Heart right ventricle (tissue), 16 donors: Measurements from ENCODE around the gene FAM184B. TPM values are rescaled to one million over a fixed set of nuclear protein-coding genes. Genes with fewer than 3 reads are reported as not detected.

Experiments
- ATAC-seq, 8 donors: fragments of 200-7000 bp; cut with Tn5 transposase; one replicate each; pipeline ENCODE4 v1.9.1; 2020; ENCODE audit warnings: mild to moderate bottlenecking in 8 of 8, moderate library complexity in 8 of 8, moderate number of reproducible peaks in 1 of 8
- DNase-seq, 2 donors: peaks; one replicate each; pipeline ENCODE4 v3.0.0-alpha.2; 2020
- H3K27ac ChIP-seq, 10 donors: fragments of 200-600 bp; sonication (generic) in 2 of 10; one replicate each; pipeline versions ENCODE4 v1.5.0 to v1.8.0; 2020 to 2022; ENCODE audit warnings: mild to moderate bottlenecking in 3 of 10
- H3K27me3 ChIP-seq, 7 donors: fragments of 200-600 bp; one replicate each; pipeline ENCODE4 v1.8.0; 2021 to 2022; ENCODE audit warnings: mild to moderate bottlenecking in 2 of 7
- H3K36me3 ChIP-seq, 9 donors: fragments of 200-600 bp; sonication (generic) in 1 of 9; one replicate each; pipeline versions ENCODE4 v1.5.0 to v1.8.0; 2020 to 2022; ENCODE audit warnings: mild to moderate bottlenecking in 2 of 9
- H3K4me1 ChIP-seq, 9 donors: fragments of 200-600 bp; sonication (generic) in 1 of 9; one replicate each; pipeline versions ENCODE4 v1.5.0 to v1.8.0; 2020 to 2022; ENCODE audit warnings: mild to moderate bottlenecking in 4 of 9
- H3K4me3 ChIP-seq, 10 donors: fragments of 200-600 bp; sonication (generic) in 2 of 10; one replicate each; pipeline versions ENCODE4 v1.5.0 to v1.8.0; 2020 to 2022; ENCODE audit warnings: mild to moderate bottlenecking in 7 of 10, moderate library complexity in 2 of 10
- H3K9me3 ChIP-seq, 11 donors: fragments of 200-600 bp in 10 of 11; sonication (generic) in 2 of 11; one replicate each; pipeline versions ENCODE4 v1.5.0 to v1.8.0; 2013 to 2022; ENCODE audit warnings: mild to moderate bottlenecking in 2 of 11, control low read depth in 1 of 11, moderate library complexity in 1 of 11
- WGBS, 2 donors: extraction: QIAGEN DNeasy Blood & Tissue Kit; methylation state at CpG; one replicate each; pipeline ENCODE4 v1.1.7; 2013; ENCODE audit warnings: inconsistent platforms in 1 of 2; 5-methylcytosine and 5-hydroxymethylcytosine counted together
- intact Hi-C, 10 donors: fragments of 100-400 bp; cut with DNase I; formaldehyde crosslinking; loops; one replicate each; pipeline versions ENCODE4 v1.11.1 to v1.14.2; 2022
- long read RNA-seq, 3 donors: library from polyadenylated mRNA; unstranded; transcript quantifications; one replicate each; pipeline ENCODE4 v2.0.0, GENCODE V29; 2020 to 2021
- polyA plus RNA-seq, 2 donors: library from polyadenylated mRNA; stranded (reverse); fragments of 200-250 nt; gene quantifications; one replicate each; pipeline ENCODE4 v1.2.3, GENCODE V29; 2013
- total RNA-seq, 10 donors: library from RNA; stranded (reverse); fragmentation: NEBNext Ultra II Directional in 3 of 10; extraction: Animal tissue kit (Norgen Biotek cat#: 25700) in 3 of 10; gene quantifications; one replicate each; pipeline versions ENCODE4 v1.2.1 to v1.2.4, GENCODE V29; 2021 to 2023
- TF ChIP-seq, protein P1 (sequence below), 9 donors: fragments of 200-600 bp; sonication (generic) in 2 of 9; IDR thresholded peaks; one replicate each; pipeline versions ENCODE4 v1.5.0 to v1.8.0; 2021 to 2022; ENCODE audit warnings: antibody characterized with exemption in 9 of 9, mild to moderate bottlenecking in 5 of 9, moderate library complexity in 1 of 9
- donor health status: Arrhythmogenic right ventricular cardiomyopathy.
- donor health status: ischemic (EF 13 %, LVEDD 7.1; RV severe dilation, severe dysfunction).
- donor health status: healthy with polysubstance abuse.
- donor health status: DM: no; HTN: yes; CAD: no.
- donor health status: DM: no; HTN: no; CAD: no.
- donor health status: ischemic (EF 25% LVEDD 6.9; RV normal size, moderate dysfunction).
- donor health status: ischemic (EF 25% LVEDD 5.7; RV mildly dilated, moderate dysfunction).
- donor health status: healthy.
- donor health status: DM: yes; HTN: yes; CAD: no.
- donor health status: Ischemic cardiomyopathy.
- donor health status: ischemic (EF 35%, LVEDD 5.7; RV mildly dilated, moderate dysfunction).
- donor health status: nonischemic (EF 11% LVEDD 7.7; RV severe dilation, severe dysfunction).
- donor health status: DM: yes; HTN: yes; CAD: no.
- donor health status: PGD.
- donor health status: ischemic (EF 29% LVEDD 5.4; RV normal size, mild dysfunction).
- donor health status: nonischemic (EF 23%, LVEDD 6.1; RV moderate dilation, normal function).

Gene FAM184B
- total RNA-seq (not detected), polyA plus RNA-seq (under 1 TPM; 0.01 to 0.07 TPM)
- long read RNA-seq, donor 1, partial matches to known transcripts: 0 of 1 reads
- long read RNA-seq, donor 1, other reads (novel, unspliced or antisense): 1 of 1 reads
- long read RNA-seq, donor 2, partial matches to known transcripts: 0 of 4 reads
- long read RNA-seq, donor 2, other reads (novel, unspliced or antisense): 4 of 4 reads
- long read RNA-seq, donor 3, partial matches to known transcripts: 0 of 23 reads
- long read RNA-seq, donor 3, other reads (novel, unspliced or antisense): 23 of 23 reads

DNA sequence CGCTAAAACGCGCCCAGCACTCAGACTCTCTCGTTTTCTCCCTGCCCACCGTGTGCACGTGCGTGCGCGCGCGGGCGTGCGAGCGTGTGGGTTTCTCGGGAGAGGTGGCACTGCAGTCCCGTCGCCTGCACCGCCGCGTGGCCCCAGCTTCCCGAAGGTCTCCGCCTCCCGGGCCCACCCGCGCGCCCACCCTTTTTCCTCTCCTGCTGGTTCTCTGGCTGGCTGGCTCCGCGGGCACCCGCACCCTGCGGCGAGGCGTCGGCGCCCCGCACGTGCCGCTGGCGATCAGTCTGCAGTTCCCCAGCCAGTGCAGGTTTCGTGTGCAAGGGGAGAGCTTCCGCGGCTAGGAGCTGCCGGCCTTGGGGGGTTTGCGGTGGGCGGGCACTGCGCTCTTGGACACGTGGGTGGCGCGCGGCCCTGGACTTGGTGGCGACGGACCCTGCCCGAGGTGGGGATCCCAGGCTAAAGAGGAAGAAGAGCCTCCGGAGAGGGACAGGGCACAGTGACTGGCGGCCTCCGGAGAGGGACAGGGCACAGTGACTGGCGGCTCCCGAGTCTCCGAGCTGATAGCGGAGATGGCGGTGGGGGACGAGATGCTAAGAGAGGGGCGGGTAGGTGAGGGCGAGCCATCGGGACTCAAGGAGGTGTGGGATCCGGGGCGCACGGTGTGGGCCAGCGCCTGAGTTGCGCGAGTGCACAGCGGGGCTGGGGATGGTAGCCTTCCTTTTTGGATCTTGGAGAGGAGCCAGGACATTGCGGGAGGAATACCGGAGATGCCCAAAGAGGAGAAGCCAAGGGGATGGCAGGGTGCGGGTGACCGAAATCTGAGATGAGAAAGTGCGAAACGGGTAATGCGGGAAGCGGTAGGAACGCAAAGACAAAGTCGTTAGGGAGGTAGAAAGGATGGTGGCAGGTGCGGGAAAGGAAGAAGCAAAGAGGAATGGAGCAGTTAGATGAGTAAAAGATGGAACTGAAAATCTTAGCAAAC lies at the start of gene FAM184B:
FAM184B (minus strand) TSS at position 322 of the 988 bp plus-strand sequence. CDS start 322 bp downstream, outside the sequence.
- Histone ChIP-seq H3K27ac (no peak within 1 kb of the TSS), H3K4me1 (peaks cover 0 to 18% (median 15%) of the 10 kb centered on the region in 9 donors), H3K36me3 (no peaks in the 10 kb centered on the region), H3K9me3 (no peaks in the 10 kb centered on the region), H3K4me3 (peak within 1 kb of the TSS; percentile 4 to 51 (median 44)), H3K27me3 (peaks cover 6 to 48% (median 35%) of the 10 kb centered on the region in 7 donors)
- intact Hi-C loops: no loop called here
- DNase-seq: peak in 1 of 2 donors; percentile 10
- peak in 5 of 8 donors; percentile 21 to 59 (median 42) for ATAC-seq
- 2 to 3% methylated on average over 82 of the region's 82 CpGs for whole genome bisulfite sequencing, 2 donors
- TF ChIP-seq, protein P1, sequence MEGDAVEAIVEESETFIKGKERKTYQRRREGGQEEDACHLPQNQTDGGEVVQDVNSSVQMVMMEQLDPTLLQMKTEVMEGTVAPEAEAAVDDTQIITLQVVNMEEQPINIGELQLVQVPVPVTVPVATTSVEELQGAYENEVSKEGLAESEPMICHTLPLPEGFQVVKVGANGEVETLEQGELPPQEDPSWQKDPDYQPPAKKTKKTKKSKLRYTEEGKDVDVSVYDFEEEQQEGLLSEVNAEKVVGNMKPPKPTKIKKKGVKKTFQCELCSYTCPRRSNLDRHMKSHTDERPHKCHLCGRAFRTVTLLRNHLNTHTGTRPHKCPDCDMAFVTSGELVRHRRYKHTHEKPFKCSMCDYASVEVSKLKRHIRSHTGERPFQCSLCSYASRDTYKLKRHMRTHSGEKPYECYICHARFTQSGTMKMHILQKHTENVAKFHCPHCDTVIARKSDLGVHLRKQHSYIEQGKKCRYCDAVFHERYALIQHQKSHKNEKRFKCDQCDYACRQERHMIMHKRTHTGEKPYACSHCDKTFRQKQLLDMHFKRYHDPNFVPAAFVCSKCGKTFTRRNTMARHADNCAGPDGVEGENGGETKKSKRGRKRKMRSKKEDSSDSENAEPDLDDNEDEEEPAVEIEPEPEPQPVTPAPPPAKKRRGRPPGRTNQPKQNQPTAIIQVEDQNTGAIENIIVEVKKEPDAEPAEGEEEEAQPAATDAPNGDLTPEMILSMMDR (IDR thresholded peaks at IDR 0.05): no peak

DNA sequence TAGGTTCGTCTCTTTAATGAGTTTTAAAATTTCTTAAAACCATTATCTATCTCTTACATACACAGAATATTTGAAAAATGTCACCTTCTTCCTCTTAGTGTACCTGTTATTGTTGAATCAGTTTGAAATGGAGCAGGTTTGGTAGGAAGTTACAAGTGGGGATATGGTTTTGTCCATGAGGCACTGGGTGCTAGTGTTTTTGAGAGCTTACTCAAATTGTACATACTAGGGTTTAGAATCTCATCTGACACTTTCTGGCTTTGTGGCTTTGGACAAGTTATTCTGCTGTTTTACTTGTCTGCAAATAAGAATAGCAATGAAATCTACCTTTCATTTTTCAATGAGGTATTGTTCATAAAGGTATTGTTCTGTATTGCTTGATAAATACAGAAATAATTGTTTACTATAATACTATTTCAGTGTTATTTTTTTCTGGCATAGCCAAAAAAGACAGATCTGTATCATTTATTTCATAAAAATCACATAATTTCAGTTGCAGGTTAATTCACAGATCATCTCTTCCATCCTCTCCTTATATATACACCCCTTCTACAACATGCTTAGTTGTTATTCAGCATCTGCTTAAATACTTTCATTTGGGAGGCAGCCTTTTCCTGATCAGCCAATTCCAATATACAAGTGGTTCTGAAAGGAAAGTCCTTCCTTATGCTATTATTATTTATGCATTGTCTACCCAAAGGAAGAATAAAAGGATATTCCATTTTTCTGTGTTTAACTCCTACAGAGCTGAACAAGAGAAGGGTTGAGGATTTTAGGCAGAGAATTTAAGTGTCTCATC lies 42.6 kb upstream of the FAM184B start:
- no peak for ATAC-seq
- no peak for DNase-seq
- Histone ChIP-seq H3K9me3 (no peaks in the 10 kb centered on the region), H3K27me3 (no peaks in the 10 kb centered on the region), H3K4me1 (no peaks in the 10 kb centered on the region), H3K27ac (no peak overlapping the region), H3K36me3 (peaks cover 0 to 19% (median 0%) of the 10 kb centered on the region in 9 donors), H3K4me3 (no peak overlapping the region)
- 89 to 90% methylated on average over 1 of the region's 1 CpG for WGBS, 2 donors
- TF ChIP-seq, protein P1 (IDR thresholded peaks at IDR 0.05): no peak
- intact Hi-C loops: loop anchor here in 4 of 10 donors (5.0 to 10.0 kb wide), 4 partner anchors 201 to 751 kb away; partner anchors contain the start of gene LCORL (in 1 of the 4)

- intact Hi-C loops: loop anchor here in 9 of 10 donors (1.0 to 10.0 kb wide), 9 partner anchors 202 to 778 kb away; partner anchors contain the start of genes LAP3 (in 1 of the 9), LCORL (in 1 of the 9) and MED28 (in 1 of the 9)
- no peak overlapping the region for H3K4me3 ChIP-seq
- no peaks in the 10 kb centered on the region for H3K27me3 ChIP-seq
- H3K36me3 ChIP-seq: no peaks in the 10 kb centered on the region
- DNase-seq: no peak
- TF ChIP-seq, protein P1 (IDR thresholded peaks at IDR 0.05): peak; percentile 39 to 70 (median 58)
- ATAC-seq: peak in 3 of 8 donors; percentile 50 to 73 (median 52)
- H3K27ac ChIP-seq: no peak overlapping the region
- H3K9me3 ChIP-seq: no peaks in the 10 kb centered on the region
- WGBS, 2 donors: 61 to 62% methylated on average over 5 of the region's 5 CpGs
- H3K4me1 ChIP-seq: peaks cover 0 to 13% (median 0%) of the 10 kb centered on the region in 9 donors
Observed at GRCh38 chr4:17817027-17817426, 35.6 kb upstream of the FAM184B start.
